Breast epithelium (tissue), 3 donors: Measurements from ENCODE around the gene IMMT. TPM values are rescaled to one million over a fixed set of nuclear protein-coding genes. Genes with fewer than 3 reads are reported as not detected.

ENCODE experiments used
- total RNA-seq, 3 donors: library from RNA; depleted of rRNA; stranded (reverse); fragments of >200 nt; gene quantifications; one replicate each; pipeline ENCODE4 v1.1.0, GENCODE V29; 2016

The IMMT gene
- total RNA-seq, 3 donors from 2014 or later, result 44.8 to 56.1 (median 48.2) TPM

Other genes starting within 250 kb of the IMMT start
- gene POLR1A, start 89.6 kb downstream of the IMMT start, total RNA-seq, result 10 to 100 TPM; 12.4 to 19.4 (median 13.1) TPM
- gene PTCD3, start 89.2 kb downstream of the IMMT start, total RNA-seq, result 100 to 1,000 TPM in 1 of 3 donors, 10 to 100 TPM in 2; 70.1 to 126 (median 99.1) TPM
- gene MRPL35, start 4.0 kb upstream of the IMMT start, total RNA-seq, result 10 to 100 TPM; 16.8 to 21.0 (median 21.0) TPM
- 1 to 10 TPM in 2 of 3 donors, under 1 TPM in 1; 0.32 to 3.8 (median 1.3) TPM for gene REEP1, start 142.2 kb upstream of the IMMT start, total RNA-seq
- gene KDM3A, start 245.9 kb upstream of the IMMT start, total RNA-seq, result 10 to 100 TPM; 40.6 to 79.0 (median 61.3) TPM